Activated CD4-positive, alpha-beta T cell treated with anti-CD3 and anti-CD28 coated beads for 36 hours (primary cell): ENCODE measurements around the gene RBL1. TPM values are rescaled to one million over a fixed set of nuclear protein-coding genes. Genes with fewer than 3 reads are reported as not detected.
"Not testable (repeated sequence)": the region's sequence is repeated elsewhere in the genome, so short reads cannot be mapped to it uniquely, and the experiment has no call there.

Source experiments
- ATAC-seq: fragments of 200-7000 bp; cut with Tn5 transposase; one replicate; pipeline ENCODE4 v1.10.0; 2021; ENCODE audit warnings: mild to moderate bottlenecking, moderate library complexity
- CTCF ChIA-PET: fragments of 350-600 bp; sonication (Branson Sonifier 250); formaldehyde crosslinking; loops from one replicate; lab custom pipeline; 2021; ENCODE audit warnings: antibody characterized with exemption; lab: Charles Lee
- POLR2A ChIA-PET: fragments of 350-600 bp; sonication (Branson Sonifier 250); formaldehyde crosslinking; loops from one replicate; lab custom pipeline; 2021; ENCODE audit warnings: antibody characterized with exemption, inconsistent platforms; lab: Charles Lee
- DNase-seq: peaks from one replicate; pipeline ENCODE4 v3.0.0-alpha.2; 2020
- H3K27ac Mint-ChIP-seq: one replicate; pipeline ENCODE4 v1.8.0; 2021; ENCODE audit warnings: mixed read lengths
- H3K27me3 Mint-ChIP-seq: one replicate; pipeline ENCODE4 v1.8.0; 2021; ENCODE audit warnings: mixed read lengths
- H3K36me3 Mint-ChIP-seq: one replicate; pipeline ENCODE4 v1.8.0; 2021; ENCODE audit warnings: low read depth, mixed read lengths
- H3K4me1 Mint-ChIP-seq: one replicate; pipeline ENCODE4 v1.8.0; 2021; ENCODE audit warnings: mixed read lengths
- H3K4me3 Mint-ChIP-seq: one replicate; pipeline ENCODE4 v1.8.0; 2021; ENCODE audit warnings: mild to moderate bottlenecking, moderate library complexity, mixed read lengths
- H3K9me3 Mint-ChIP-seq: one replicate; pipeline ENCODE4 v1.8.0; 2021; ENCODE audit warnings: low read depth, mixed read lengths
- intact Hi-C, 2 experiments: fragments of 100-400 bp; cut with DNase I in 1 of 2; cut with micrococcal nuclease in 1 of 2; formaldehyde crosslinking; loops; one replicate each; pipeline versions ENCODE4 v1.14.2 to v1.15.1; 2022 to 2024; cut with DNase I, micrococcal nuclease
- total RNA-seq, 2 experiments: library from RNA; stranded (reverse); gene quantifications; one replicate each; pipeline ENCODE4 v1.2.3, GENCODE V29; 2021

Gene RBL1
- 10 to 100 TPM; 39.5 to 43.2 TPM for total RNA-seq

- H3K27me3 Mint-ChIP-seq: no peaks in the 10 kb centered on the region
- intact Hi-C loops: loop anchor here (1.0 to 2.0 kb wide), 11 partner anchors 21 to 1141 kb away; partner anchors contain the start of genes MROH8 (in 2 of the 2), RPN2 (in 2 of the 2), MANBAL (in 1 of the 2) and RPRD1B (in 1 of the 2)
These were observed at the start of gene RBL1 for GRCh38 chr20:37095599-37096414. Gene RBL1 (minus strand): TSS chr20:37095997. CDS start chr20:37095928, 69 bp downstream.

GRCh38 chr20:37144856-37145404 lies 49.1 kb upstream of the RBL1 start:
- Mint-ChIP-seq H3K36me3 (no peaks in the 10 kb centered on the region), H3K27ac (no peak overlapping the region), H3K27me3 (no peaks in the 10 kb centered on the region), H3K4me1 (no peaks in the 10 kb centered on the region), H3K9me3 (no peaks in the 10 kb centered on the region), H3K4me3 (no peak overlapping the region)
- DNase-seq (no peak), ATAC-seq (no peak)
- ChIA-PET CTCF (interaction anchor here (0.7 to 1.0 kb wide), 2 partner anchors 11 to 1576 kb away, joined by 4 to 6 read pairs; no protein-coding TSS in a partner anchor), POLR2A (no interaction called here)
- intact Hi-C loops: no loop called here

More at GRCh38 chr20:37095599-37096414, at the start of gene RBL1:
- CTCF ChIA-PET: interaction anchor here (0.6 to 1.2 kb wide), 5 partner anchors 23 to 174 kb away, joined by 3 to 4 read pairs (median 3); partner anchors contain the start of genes MROH8 and RPN2
- ATAC-seq: peak; percentile 83
- POLR2A ChIA-PET: interaction anchor here (0.6 to 1.7 kb wide), 5 partner anchors 16 to 1142 kb away, joined by 3 to 12 read pairs (median 6); partner anchors contain the start of genes MROH8, RPN2 and SCAND1
- peak; percentile 94 for DNase-seq
- Mint-ChIP-seq H3K27ac (peak within 1 kb of the TSS; percentile 100), H3K9me3 (no peaks in the 10 kb centered on the region), H3K4me1 (peaks cover 26% of the 10 kb centered on the region), H3K4me3 (peak within 1 kb of the TSS; percentile 95), H3K36me3 (peaks cover 34% of the 10 kb centered on the region)

GRCh38 chr20:37142708-37143107 lies 46.9 kb upstream of the RBL1 start:
- CTCF ChIA-PET: interaction anchor here (0.6 to 1.1 kb wide), 2 partner anchors 16 to 21 kb away, joined by 3 to 4 read pairs; no protein-coding TSS in a partner anchor

GRCh38 chr20:37137547-37137946 lies 41.8 kb upstream of the RBL1 start:
- no peaks in the 10 kb centered on the region for H3K27me3 Mint-ChIP-seq
- intact Hi-C loops: no loop called here
- no peak overlapping the region for H3K27ac Mint-ChIP-seq
- CTCF ChIA-PET: no interaction called here
- H3K4me3 Mint-ChIP-seq: no peak overlapping the region
- no peak for DNase-seq
- no peaks in the 10 kb centered on the region for H3K9me3 Mint-ChIP-seq
- no peaks in the 10 kb centered on the region for H3K36me3 Mint-ChIP-seq
- POLR2A ChIA-PET: no interaction called here
- no peaks in the 10 kb centered on the region for H3K4me1 Mint-ChIP-seq
- ATAC-seq: no peak

More at GRCh38 chr20:37142708-37143107, 46.9 kb upstream of the RBL1 start:
- Mint-ChIP-seq H3K4me1 (no peaks in the 10 kb centered on the region), H3K27me3 (no peaks in the 10 kb centered on the region), H3K36me3 (no peaks in the 10 kb centered on the region), H3K9me3 (no peaks in the 10 kb centered on the region), H3K27ac (no peak overlapping the region), H3K4me3 (no peak overlapping the region)
- intact Hi-C loops: no loop called here
- ATAC-seq: no peak
- POLR2A ChIA-PET: no interaction called here
- no peak for DNase-seq

GRCh38 chr20:37133952-37134351 lies 38.2 kb upstream of the RBL1 start:
- ChIA-PET CTCF (no interaction called here), POLR2A (no interaction called here)
- Mint-ChIP-seq H3K27me3 (no peaks in the 10 kb centered on the region), H3K4me1 (no peaks in the 10 kb centered on the region), H3K36me3 (no peaks in the 10 kb centered on the region), H3K9me3 (no peaks in the 10 kb centered on the region), H3K4me3 (no peak overlapping the region), H3K27ac (no peak overlapping the region)
- no peak for DNase-seq
- intact Hi-C loops: no loop called here
- ATAC-seq: no peak

GRCh38 chr20:37131486-37131885 lies 35.7 kb upstream of the RBL1 start:
- POLR2A ChIA-PET: no interaction called here

GRCh38 chr20:37128803-37129202 lies 33.0 kb upstream of the RBL1 start:
- Mint-ChIP-seq H3K36me3 (no peaks in the 10 kb centered on the region), H3K4me1 (no peaks in the 10 kb centered on the region), H3K27me3 (no peaks in the 10 kb centered on the region), H3K27ac (no peak overlapping the region), H3K4me3 (no peak overlapping the region), H3K9me3 (no peaks in the 10 kb centered on the region)
- ChIA-PET CTCF (interaction anchor here (0.6 kb wide), 1 partner anchor 32 kb away, joined by 3 read pairs; no protein-coding TSS in a partner anchor), POLR2A (no interaction called here)
- DNase-seq (no peak), ATAC-seq (no peak)
- intact Hi-C loops: no loop called here

More at GRCh38 chr20:37131486-37131885, 35.7 kb upstream of the RBL1 start:
- Mint-ChIP-seq H3K4me1 (no peaks in the 10 kb centered on the region), H3K9me3 (no peaks in the 10 kb centered on the region), H3K27me3 (no peaks in the 10 kb centered on the region), H3K27ac (no peak overlapping the region), H3K4me3 (no peak overlapping the region), H3K36me3 (no peaks in the 10 kb centered on the region)
- CTCF ChIA-PET: interaction anchor here (0.7 kb wide), 1 partner anchor 478 kb away, joined by 3 read pairs; no protein-coding TSS in a partner anchor
- no peak for DNase-seq
- ATAC-seq: no peak
- intact Hi-C loops: no loop called here

- POLR2A ChIA-PET, H3K4me1 Mint-ChIP-seq, H3K36me3 Mint-ChIP-seq, ATAC-seq, H3K27me3 Mint-ChIP-seq, intact Hi-C loops, H3K9me3 Mint-ChIP-seq, H3K4me3 Mint-ChIP-seq, CTCF ChIA-PET, DNase-seq, H3K27ac Mint-ChIP-seq: not testable (repeated sequence)
These were observed 30.5 kb upstream of the RBL1 start for GRCh38 chr20:37126290-37126689.

GRCh38 chr20:37123441-37123840 lies 27.6 kb upstream of the RBL1 start:
- Mint-ChIP-seq H3K27ac (no peak overlapping the region), H3K4me3 (no peak overlapping the region), H3K4me1 (no peaks in the 10 kb centered on the region), H3K36me3 (no peaks in the 10 kb centered on the region), H3K9me3 (no peaks in the 10 kb centered on the region), H3K27me3 (no peaks in the 10 kb centered on the region)
- CTCF ChIA-PET: interaction anchor here (0.6 kb wide), 1 partner anchor 378 kb away, joined by 3 read pairs; no protein-coding TSS in a partner anchor
- POLR2A ChIA-PET: no interaction called here
- ATAC-seq (no peak), DNase-seq (no peak)
- intact Hi-C loops: no loop called here

GRCh38 chr20:37120497-37120896 lies 24.7 kb upstream of the RBL1 start:
- H3K4me1 Mint-ChIP-seq: no peaks in the 10 kb centered on the region
- intact Hi-C loops: no loop called here
- H3K4me3 Mint-ChIP-seq: no peak overlapping the region
- H3K27ac Mint-ChIP-seq: no peak overlapping the region
- no peaks in the 10 kb centered on the region for H3K27me3 Mint-ChIP-seq
- ATAC-seq: no peak
- H3K36me3 Mint-ChIP-seq: no peaks in the 10 kb centered on the region
- ChIA-PET POLR2A (no interaction called here), CTCF (interaction anchor here (1.1 kb wide), 1 partner anchor 71 kb away, joined by 3 read pairs; no protein-coding TSS in a partner anchor)
- no peaks in the 10 kb centered on the region for H3K9me3 Mint-ChIP-seq
- no peak for DNase-seq

GRCh38 chr20:37119356-37120036 lies 23.7 kb upstream of the RBL1 start:
- Mint-ChIP-seq H3K4me1 (no peaks in the 10 kb centered on the region), H3K27me3 (no peaks in the 10 kb centered on the region), H3K9me3 (no peaks in the 10 kb centered on the region), H3K27ac (no peak overlapping the region), H3K36me3 (no peaks in the 10 kb centered on the region), H3K4me3 (no peak overlapping the region)
- intact Hi-C loops: no loop called here
- no peak for DNase-seq
- CTCF ChIA-PET: interaction anchor here (0.7 to 1.1 kb wide), 2 partner anchors 18 to 72 kb away, joined by 3 read pairs; no protein-coding TSS in a partner anchor
- POLR2A ChIA-PET: no interaction called here
- ATAC-seq: no peak
